GM19035 (cell line): ENCODE data around the gene NUP42.
"Not testable (repeated sequence)": the region's sequence is repeated elsewhere in the genome, so short reads cannot be mapped to it uniquely, and the experiment has no call there.

Experiments used
- ATAC-seq: cut with Tn5 transposase; IDR thresholded peaks from one replicate; pipeline ENCODE4 v1.9.1; 2021; ENCODE audit not compliant: unreplicated experiment

NUP42 gene

GRCh38 chr7:23181684-23182553 lies at the start of gene NUP42:
Gene NUP42, plus strand, starts transcription at chr7:23182048. Its CDS starts 38 bp downstream, at chr7:23182086.
- peak; percentile 97 for ATAC-seq

- no peak for ATAC-seq
Observed at GRCh38 chr7:23133797-23134196, 48.1 kb upstream of the NUP42 start.

- ATAC-seq = no peak
Observed at GRCh38 chr7:23135755-23136154, 46.1 kb upstream of the NUP42 start.

- ATAC-seq = no peak
Observed at GRCh38 chr7:23136216-23136615, 45.6 kb upstream of the NUP42 start.

GRCh38 chr7:23157679-23158078 lies 24.2 kb upstream of the NUP42 start:
- no peak for ATAC-seq

- no peak for ATAC-seq
Observed at GRCh38 chr7:23158546-23158945, 23.3 kb upstream of the NUP42 start.

- no peak for ATAC-seq
Observed at GRCh38 chr7:23161482-23161881, 20.4 kb upstream of the NUP42 start.

- ATAC-seq = no peak
Observed at GRCh38 chr7:23164846-23165245, 17.0 kb upstream of the NUP42 start.

GRCh38 chr7:23165316-23165715 lies 16.5 kb upstream of the NUP42 start:
- no peak for ATAC-seq

- no peak for ATAC-seq
Observed at GRCh38 chr7:23167691-23168090, 14.2 kb upstream of the NUP42 start.

GRCh38 chr7:23168111-23168885 lies 13.6 kb upstream of the NUP42 start:
- ATAC-seq = no peak

- ATAC-seq = no peak
Observed at GRCh38 chr7:23175938-23176337, 5.9 kb upstream of the NUP42 start.

- no peak for ATAC-seq
Observed at GRCh38 chr7:23183279-23184012, 1.6 kb downstream of the NUP42 start.

- no peak for ATAC-seq
Observed at GRCh38 chr7:23184291-23184690, 2.4 kb downstream of the NUP42 start.

GRCh38 chr7:23184709-23185359 lies 3.0 kb downstream of the NUP42 start:
- ATAC-seq = no peak

- ATAC-seq = no peak
Observed at GRCh38 chr7:23185980-23186379, 4.1 kb downstream of the NUP42 start.

- ATAC-seq = no peak
Observed at GRCh38 chr7:23191022-23191421, 9.2 kb downstream of the NUP42 start.

- not testable (repeated sequence) for ATAC-seq
Observed at GRCh38 chr7:23193650-23194227, 11.9 kb downstream of the NUP42 start.

- ATAC-seq = no peak
Observed at GRCh38 chr7:23196306-23196705, 14.5 kb downstream of the NUP42 start.

GRCh38 chr7:23197745-23198144 lies 15.9 kb downstream of the NUP42 start:
- ATAC-seq = not testable (repeated sequence)

- ATAC-seq = no peak
Observed at GRCh38 chr7:23200331-23200730, 18.5 kb downstream of the NUP42 start.
